Measurements from ENCODE around the gene ZNF628.

- TF ChIP-seq CTCF (conservative IDR thresholded peaks at IDR 0.05; ENCODE audit: low read depth, low read length) = no peak
- TF ChIP-seq EZH2 (IDR thresholded peaks at IDR 0.05; ENCODE audit: borderline replicate concordance, low read depth, low read length, poor library complexity, severe bottlenecking) = no peak
Observed at GRCh38 chr19:55440411-55441105, 35.9 kb upstream of the ZNF628 start.

Measured in A673 (cell line).